Mesenchymal stem cell (in vitro differentiated cells and primary cell): ENCODE results near the gene FBXO11.

Experiments used
- DNase-seq: peaks from one replicate; pipeline ENCODE4 v3.0.0-alpha.2; 2013
- H2AFZ ChIP-seq: one replicate; pipeline ENCODE4 v1.6.1; 2013; ENCODE audit warnings: low read depth, mild to moderate bottlenecking, control low read depth, inconsistent platforms, low read length, moderate library complexity
- H2AK5ac ChIP-seq: 2 replicates; pipeline ENCODE4 v1.6.1; 2013; ENCODE audit warnings: low read length, moderate library complexity, mild to moderate bottlenecking, inconsistent platforms; ENCODE audit not compliant: severe bottlenecking
- H2BK120ac ChIP-seq: one replicate; pipeline ENCODE4 v1.6.1; 2013; ENCODE audit warnings: low read depth, mild to moderate bottlenecking, inconsistent platforms, low read length, moderate library complexity
- H2BK12ac ChIP-seq, 2 experiments: one replicate each; pipeline ENCODE4 v1.6.1; 2013; ENCODE audit warnings: inconsistent platforms in 2 of 2, low read length in 2 of 2, mild to moderate bottlenecking in 2 of 2, moderate library complexity in 2 of 2, control low read depth in 1 of 2
- H2BK15ac ChIP-seq: one replicate; pipeline ENCODE4 v1.6.1; 2013; ENCODE audit warnings: mild to moderate bottlenecking, low read depth, inconsistent platforms; ENCODE audit not compliant: poor library complexity, severe bottlenecking
- H2BK5ac ChIP-seq: 2 replicates; pipeline ENCODE4 v1.6.1; 2013; ENCODE audit warnings: low read depth, mild to moderate bottlenecking, low read length, control low read depth, inconsistent platforms; ENCODE audit not compliant: poor library complexity, severe bottlenecking
- H3K14ac ChIP-seq, 2 experiments: one replicate each; pipeline ENCODE4 v1.6.1; 2013; ENCODE audit warnings: inconsistent platforms in 2 of 2, low read length in 2 of 2, control low read depth in 1 of 2, mild to moderate bottlenecking in 1 of 2, moderate library complexity in 1 of 2
- H3K18ac ChIP-seq, 2 experiments: one replicate each; pipeline ENCODE4 v1.6.1; 2013; ENCODE audit warnings: inconsistent platforms in 2 of 2, low read length in 2 of 2, control low read depth in 1 of 2, low read depth in 1 of 2, mild to moderate bottlenecking in 1 of 2
- H3K23ac ChIP-seq, 2 experiments: one replicate each; pipeline ENCODE4 v1.6.1; 2013; ENCODE audit warnings: inconsistent platforms in 2 of 2, low read length in 2 of 2, mild to moderate bottlenecking in 2 of 2, moderate library complexity in 2 of 2, control low read depth in 1 of 2
- H3K27ac ChIP-seq: 2 replicates; pipeline ENCODE4 v1.5.1; 2013; ENCODE audit warnings: mild to moderate bottlenecking, moderate library complexity, low read length, control low read depth, inconsistent platforms; ENCODE audit not compliant: poor library complexity, severe bottlenecking
- H3K27me3 ChIP-seq, 2 experiments: 2 replicates each; pipeline versions ENCODE4 v1.6.1 to v1.7.0; 2013; ENCODE audit warnings: low read length in 2 of 2, mild to moderate bottlenecking in 2 of 2, moderate library complexity in 2 of 2, control low read depth in 1 of 2, inconsistent platforms in 1 of 2; ENCODE audit not compliant: control insufficient read depth in 1 of 2, insufficient read depth in 1 of 2
- H3K36me3 ChIP-seq, 2 experiments: 2 replicates each; pipeline versions ENCODE4 v1.6.1 to v1.7.0; 2013; ENCODE audit warnings: low read length in 2 of 2, control low read depth in 1 of 2, inconsistent platforms in 1 of 2, low read depth in 1 of 2, mild to moderate bottlenecking in 1 of 2; ENCODE audit not compliant: insufficient read depth in 2 of 2, control insufficient read depth in 1 of 2
- H3K4ac ChIP-seq, 2 experiments: one replicate each; pipeline ENCODE4 v1.6.1; 2013; ENCODE audit warnings: inconsistent platforms in 2 of 2, low read length in 2 of 2, mild to moderate bottlenecking in 2 of 2, moderate library complexity in 2 of 2, control low read depth in 1 of 2, low read depth in 1 of 2
- H3K4me1 ChIP-seq: 2 replicates; pipeline ENCODE4 v1.6.1; 2013; ENCODE audit warnings: low read depth, low read length, control low read depth; ENCODE audit not compliant: control insufficient read depth, insufficient read depth
- H3K4me2 ChIP-seq: 2 replicates; pipeline ENCODE4 v1.6.1; 2013; ENCODE audit warnings: low read length, mild to moderate bottlenecking, inconsistent platforms; ENCODE audit not compliant: poor library complexity, severe bottlenecking
- H3K4me3 ChIP-seq, 2 experiments: 2 replicates each; pipeline versions ENCODE4 v1.5.1 to v1.7.0; 2013; ENCODE audit warnings: low read length in 2 of 2, mild to moderate bottlenecking in 2 of 2, control low read depth in 1 of 2, low read depth in 1 of 2; ENCODE audit not compliant: insufficient read depth in 1 of 2
- H3K79me1 ChIP-seq: replicated peaks from 2 replicates; pipeline ENCODE4 v1.6.1; 2013; ENCODE audit warnings: mild to moderate bottlenecking, control low read depth, low read length, inconsistent platforms; ENCODE audit not compliant: poor library complexity, severe bottlenecking
- H3K9ac ChIP-seq: 2 replicates; pipeline ENCODE4 v1.7.0; 2013; ENCODE audit warnings: mild to moderate bottlenecking, low read length, moderate library complexity
- H3K9me3 ChIP-seq: 2 replicates; pipeline ENCODE4 v1.7.0; 2013; ENCODE audit warnings: mild to moderate bottlenecking, low read length; ENCODE audit not compliant: control insufficient read depth
- H4K8ac ChIP-seq: one replicate; pipeline ENCODE4 v1.6.1; 2013; ENCODE audit warnings: inconsistent platforms, mild to moderate bottlenecking, low read length, moderate library complexity
- H4K91ac ChIP-seq: one replicate; pipeline ENCODE4 v1.6.1; 2013; ENCODE audit warnings: mild to moderate bottlenecking, low read length, inconsistent platforms
- WGBS: methylation state at CpG from one replicate; pipeline ENCODE4 v1.1.7; 2013; ENCODE audit warnings: mixed read lengths; 5-methylcytosine and 5-hydroxymethylcytosine counted together

The FBXO11 gene

DNA sequence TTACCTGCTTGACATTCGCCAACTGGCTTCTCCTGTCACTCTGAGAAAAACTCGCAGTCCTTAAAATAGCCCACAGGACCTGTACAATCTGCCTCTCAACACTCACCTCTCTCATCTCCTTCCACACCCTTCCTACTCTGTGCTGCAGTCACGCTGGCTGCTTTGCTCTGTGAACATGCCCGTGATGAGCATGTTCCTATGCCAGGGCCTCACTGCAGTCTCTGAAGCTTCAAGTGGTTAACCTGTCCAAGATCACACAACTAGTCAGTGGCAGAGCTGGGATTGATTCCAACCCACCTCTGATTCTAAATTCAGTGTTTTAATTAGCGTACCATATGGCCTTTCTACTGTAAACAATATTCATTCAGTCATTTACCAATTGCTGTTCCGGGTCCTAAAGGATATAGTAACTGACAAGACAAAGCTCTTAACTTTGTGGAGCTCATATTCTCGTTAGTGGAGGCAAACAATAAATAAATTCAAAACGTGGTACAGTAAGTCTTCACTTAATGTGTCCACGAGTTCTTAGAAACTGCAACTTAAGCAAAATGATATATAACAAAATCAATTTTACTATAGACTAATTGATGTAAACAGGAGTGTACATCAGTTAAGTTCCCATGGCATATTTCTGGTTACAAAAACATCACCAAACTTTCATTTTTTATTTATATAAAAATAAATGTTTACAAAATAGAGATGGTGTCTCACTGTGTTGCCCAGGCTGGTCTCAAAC is 38.9 kb upstream of the FBXO11 start:
- Histone ChIP-seq H2BK120ac (no peak overlapping the region), H2BK15ac (no peak overlapping the region), H3K27me3 (no peaks in the 10 kb centered on the region), H3K27ac (no peak overlapping the region), H2AFZ (no peak overlapping the region), H3K18ac (peak overlapping the region in 1 of 2 experiments; percentile 21), H3K9me3 (no peaks in the 10 kb centered on the region), H2BK5ac (no peak overlapping the region), H3K4me1 (no peaks in the 10 kb centered on the region), H2BK12ac (no peak overlapping the region), H2AK5ac (no peak overlapping the region), H3K14ac (no peak overlapping the region), H3K4me2 (no peak overlapping the region), H4K91ac (peak overlapping the region; percentile 75), H3K4ac (no peak overlapping the region), H3K36me3 (no peaks in the 10 kb centered on the region), H3K4me3 (no peak overlapping the region), H3K9ac (no peak overlapping the region), H3K79me1 (no peaks in the 10 kb centered on the region), H4K8ac (no peak overlapping the region), H3K23ac (peak overlapping the region in 1 of 2 experiments; percentile 16)
- DNase-seq: no peak
- WGBS: 82% methylated on average over 7 of the region's 9 CpGs

DNA sequence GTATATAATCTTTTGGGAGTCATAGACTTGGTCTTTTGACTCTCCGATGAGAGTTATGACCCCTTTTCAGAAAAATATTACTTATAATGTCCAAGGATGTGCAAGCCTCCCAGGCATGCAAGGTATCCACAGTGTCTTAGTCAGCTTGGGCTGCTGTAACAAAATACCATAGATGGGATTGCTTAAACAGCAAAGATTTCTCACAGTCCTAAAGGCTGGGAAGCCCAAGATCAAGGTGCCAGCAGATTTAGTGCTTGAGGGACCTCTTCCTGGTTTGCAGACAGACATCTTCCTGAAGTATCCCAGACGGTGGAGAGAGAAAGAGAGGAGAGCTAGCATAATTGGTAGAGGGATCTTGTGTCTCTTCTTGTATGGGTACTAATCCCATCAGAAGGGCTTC is 35.6 kb upstream of the FBXO11 start:
- Histone ChIP-seq H3K36me3 (no peaks in the 10 kb centered on the region), H2AFZ (no peak overlapping the region), H3K79me1 (no peaks in the 10 kb centered on the region), H3K4me3 (no peak overlapping the region), H3K9me3 (no peaks in the 10 kb centered on the region), H3K9ac (no peak overlapping the region), H4K8ac (no peak overlapping the region), H3K18ac (no peak overlapping the region), H3K4me2 (no peak overlapping the region), H3K4me1 (no peaks in the 10 kb centered on the region), H3K4ac (no peak overlapping the region), H2BK120ac (no peak overlapping the region), H2BK15ac (no peak overlapping the region), H4K91ac (no peak overlapping the region), H3K27ac (no peak overlapping the region), H2AK5ac (no peak overlapping the region), H2BK12ac (no peak overlapping the region), H3K23ac (no peak overlapping the region), H3K27me3 (no peaks in the 10 kb centered on the region), H2BK5ac (no peak overlapping the region), H3K14ac (no peak overlapping the region)
- no peak for DNase-seq
- 70% methylated on average over 2 of the region's 2 CpGs for WGBS

- 93% methylated on average over 2 of the region's 3 CpGs for WGBS
Observed at GRCh38 chr2:47937677-47938076, 31.4 kb upstream of the FBXO11 start.

GRCh38 chr2:47935071-47935470 is 28.8 kb upstream of the FBXO11 start:
- Histone ChIP-seq H3K4me3 (no peak overlapping the region), H2BK5ac (no peak overlapping the region), H2AK5ac (no peak overlapping the region), H3K79me1 (no peaks in the 10 kb centered on the region), H2BK120ac (no peak overlapping the region), H3K18ac (no peak overlapping the region), H3K23ac (no peak overlapping the region), H3K9me3 (no peaks in the 10 kb centered on the region), H2AFZ (no peak overlapping the region), H3K14ac (no peak overlapping the region), H4K91ac (no peak overlapping the region), H2BK15ac (no peak overlapping the region), H2BK12ac (no peak overlapping the region), H3K9ac (no peak overlapping the region), H3K27me3 (no peaks in the 10 kb centered on the region), H3K27ac (no peak overlapping the region), H3K4me1 (no peaks in the 10 kb centered on the region), H3K36me3 (no peaks in the 10 kb centered on the region), H4K8ac (no peak overlapping the region), H3K4ac (no peak overlapping the region), H3K4me2 (no peak overlapping the region)
- 82% methylated on average over 4 of the region's 4 CpGs for WGBS
- DNase-seq: no peak

More at GRCh38 chr2:47937677-47938076, 31.4 kb upstream of the FBXO11 start:
- no peak overlapping the region for H2BK15ac ChIP-seq
- no peak overlapping the region for H3K4me2 ChIP-seq
- no peak overlapping the region for H2AK5ac ChIP-seq
- no peak overlapping the region for H3K14ac ChIP-seq
- no peak overlapping the region for H3K18ac ChIP-seq
- no peaks in the 10 kb centered on the region for H3K4me1 ChIP-seq
- no peak overlapping the region for H3K27ac ChIP-seq
- H3K36me3 ChIP-seq: no peaks in the 10 kb centered on the region
- H4K91ac ChIP-seq: no peak overlapping the region
- H3K4me3 ChIP-seq: no peak overlapping the region
- no peaks in the 10 kb centered on the region for H3K79me1 ChIP-seq
- H3K9ac ChIP-seq: no peak overlapping the region
- no peak overlapping the region for H4K8ac ChIP-seq
- no peak overlapping the region for H2BK5ac ChIP-seq
- no peaks in the 10 kb centered on the region for H3K9me3 ChIP-seq
- H2AFZ ChIP-seq: no peak overlapping the region
- no peak overlapping the region for H2BK120ac ChIP-seq
- H2BK12ac ChIP-seq: no peak overlapping the region
- DNase-seq: no peak
- H3K4ac ChIP-seq: no peak overlapping the region
- no peaks in the 10 kb centered on the region for H3K27me3 ChIP-seq
- H3K23ac ChIP-seq: no peak overlapping the region
